Esophagus squamous epithelium (tissue), 4 donors: ENCODE data around the gene MYH14.

ENCODE experiments used
- CTCF ChIP-seq, 6 experiments: fragments of 450-650 bp in 4 of 6; fragments of 200-600 bp in 2 of 6; sonication (generic) in 2 of 6; IDR thresholded peaks; one replicate each; pipeline ENCODE4 v1.5.1; 2016 to 2019; ENCODE audit warnings: antibody characterized with exemption in 6 of 6, mild to moderate bottlenecking in 4 of 6, moderate library complexity in 4 of 6
- POLR2A ChIP-seq, 4 donors: fragments of 450-650 bp; IDR thresholded peaks; one replicate each; pipeline ENCODE4 v1.6.1; 2017; ENCODE audit warnings: antibody characterized with exemption in 4 of 4, mild to moderate bottlenecking in 4 of 4, moderate library complexity in 3 of 4

GRCh38 chr19:50252887-50253268 lies 49.5 kb downstream of the MYH14 start:
- TF ChIP-seq CTCF (IDR thresholded peaks at IDR 0.05): no peak
- TF ChIP-seq POLR2A (IDR thresholded peaks at IDR 0.05): no peak
